B cell (primary cell): ENCODE results near the gene SLC39A13. TPM values are rescaled to one million over a fixed set of nuclear protein-coding genes. Genes with fewer than 3 reads are reported as not detected.

Source experiments
- ATAC-seq: fragments of 200-7000 bp; cut with Tn5 transposase; one replicate; pipeline ENCODE4 v1.10.0; 2021; ENCODE audit warnings: low read depth, mild to moderate bottlenecking, moderate number of reproducible peaks, moderate library complexity
- CTCF ChIA-PET: fragments of 350-600 bp; sonication (Branson Sonifier 250); formaldehyde crosslinking; loops from one replicate; lab custom pipeline; 2021; ENCODE audit warnings: antibody characterized with exemption, inconsistent platforms; lab: Charles Lee
- POLR2A ChIA-PET: fragments of 350-600 bp; sonication (Branson Sonifier 250); formaldehyde crosslinking; loops from one replicate; lab custom pipeline; 2021; ENCODE audit warnings: antibody characterized with exemption; lab: Charles Lee
- DNase-seq: peaks from one replicate; pipeline ENCODE4 v3.0.0; 2013
- H2AFZ ChIP-seq: 2 replicates; pipeline ENCODE4 v1.6.1; 2012; ENCODE audit warnings: mild to moderate bottlenecking, low read depth, low read length; ENCODE audit not compliant: insufficient read depth, poor library complexity, severe bottlenecking
- H3K27ac ChIP-seq, 2 donors: 1 replicate in 1 of 2; 2 replicates in 1 of 2; pipeline ENCODE4 v1.5.1; 2012 to 2013; ENCODE audit warnings: low read length in 2 of 2, mild to moderate bottlenecking in 2 of 2, moderate library complexity in 1 of 2
- H3K27me3 ChIP-seq, 4 experiments: fragments of 200-600 bp in 1 of 4; sonication (generic) in 1 of 4; replicated peaks in 1 of 4; 1 replicate in 2 of 4; 2 replicates in 2 of 4; pipeline versions ENCODE4 v1.6.1 to v1.7.0; 2013 to 2016; ENCODE audit warnings: low read length in 3 of 4, mild to moderate bottlenecking in 2 of 4, mixed read lengths in 1 of 4, moderate library complexity in 1 of 4; ENCODE audit not compliant: insufficient read depth in 4 of 4, control insufficient read depth in 3 of 4; ENCODE audit errors: control extremely low read depth in 1 of 4
- H3K36me3 ChIP-seq, 2 experiments: replicated peaks in 1 of 2; 1 replicate in 1 of 2; 2 replicates in 1 of 2; pipeline versions ENCODE4 v1.6.1 to v1.7.1; 2013; ENCODE audit warnings: low read length in 1 of 2; ENCODE audit not compliant: insufficient read depth in 2 of 2, control insufficient read depth in 1 of 2; ENCODE audit errors: control extremely low read depth in 1 of 2, extremely low read depth in 1 of 2
- H3K4me1 ChIP-seq, 2 donors: fragments of 200-600 bp in 1 of 2; sonication (generic) in 1 of 2; 1 replicate in 1 of 2; 2 replicates in 1 of 2; pipeline versions ENCODE4 v1.5.1 to v1.6.1; 2013 to 2017; ENCODE audit warnings: low read length in 2 of 2; ENCODE audit not compliant: control insufficient read depth in 2 of 2, insufficient read depth in 2 of 2
- H3K4me2 ChIP-seq: replicated peaks from 2 replicates; pipeline ENCODE3; 2012; ENCODE audit warnings: mild to moderate bottlenecking, low read depth, low read length; ENCODE audit not compliant: poor library complexity, severe bottlenecking
- H3K4me3 ChIP-seq, 5 experiments: fragments of 200-600 bp in 1 of 5; sonication (generic) in 1 of 5; 1 replicate in 3 of 5; 2 replicates in 2 of 5; pipeline versions ENCODE4 v1.5.1 to v1.7.0; 2011 to 2016; ENCODE audit warnings: low read length in 4 of 5, mild to moderate bottlenecking in 4 of 5, low read depth in 2 of 5, control low read depth in 1 of 5, moderate library complexity in 1 of 5; ENCODE audit not compliant: insufficient read depth in 1 of 5; ENCODE audit errors: control extremely low read depth in 1 of 5, extremely low read depth in 1 of 5
- H3K79me2 ChIP-seq: fragments of 200-600 bp; sonication (generic); one replicate; pipeline ENCODE4 v1.6.0; 2016; ENCODE audit warnings: low read length; ENCODE audit not compliant: control insufficient read depth, insufficient read depth
- H3K9ac ChIP-seq: fragments of 200-600 bp; sonication (generic); 2 replicates; pipeline ENCODE4 v1.6.1; 2017; ENCODE audit warnings: mild to moderate bottlenecking, low read length, moderate library complexity
- H3K9me3 ChIP-seq, 3 donors: one replicate each; pipeline versions ENCODE4 v1.6.1 to v1.7.1; 2013; ENCODE audit warnings: low read length in 2 of 3; ENCODE audit not compliant: control insufficient read depth in 2 of 3, insufficient read depth in 1 of 3; ENCODE audit errors: control extremely low read depth in 1 of 3
- H4K20me1 ChIP-seq: 2 replicates; pipeline ENCODE4 v1.6.0; 2012; ENCODE audit warnings: mild to moderate bottlenecking, low read length; ENCODE audit not compliant: insufficient read depth, control insufficient read depth, poor library complexity, severe bottlenecking
- H3K27ac Mint-ChIP-seq: one replicate; pipeline ENCODE4 v1.8.0; 2021; ENCODE audit warnings: mixed read lengths
- H3K27me3 Mint-ChIP-seq: one replicate; pipeline ENCODE4 v1.8.0; 2021; ENCODE audit warnings: mixed read lengths
- H3K4me1 Mint-ChIP-seq: one replicate; pipeline ENCODE4 v1.8.0; 2021; ENCODE audit warnings: mixed read lengths
- H3K4me3 Mint-ChIP-seq: one replicate; pipeline ENCODE4 v1.8.0; 2021; ENCODE audit warnings: mixed read lengths
- H3K9me3 Mint-ChIP-seq: one replicate; pipeline ENCODE4 v1.8.0; 2022; ENCODE audit warnings: mixed read lengths; ENCODE audit not compliant: insufficient read depth
- CTCF ChIP-seq: fragments of 200-600 bp; IDR thresholded peaks from one replicate; pipeline ENCODE4 v1.8.0; 2022; ENCODE audit warnings: antibody characterized with exemption, mild to moderate bottlenecking
- EZH2 ChIP-seq: IDR thresholded peaks from 2 replicates; pipeline ENCODE4 v1.6.1; 2012; ENCODE audit warnings: borderline replicate concordance, low read depth, mild to moderate bottlenecking, moderate library complexity, low read length; ENCODE audit not compliant: insufficient read depth, poor library complexity, severe bottlenecking
- WGBS: methylation state at CpG from one replicate; pipeline ENCODE4 v1.1.5; 2013; ENCODE audit warnings: missing lambda C conversion rate; ENCODE audit not compliant: insufficient coverage; 5-methylcytosine and 5-hydroxymethylcytosine counted together
- intact Hi-C: fragments of 100-400 bp; cut with micrococcal nuclease; formaldehyde crosslinking; loops from one replicate; pipeline ENCODE4 v1.10.0; 2022
- polyA plus RNA-seq: library from polyadenylated mRNA; depleted of rRNA; stranded (reverse); fragments of >200 nt; gene quantifications from 2 replicates; pipeline ENCODE4 v1.2.3, GENCODE V29; 2012
- total RNA-seq, 2 donors: library from RNA; stranded (reverse); fragments of 120-200 nt in 1 of 2; gene quantifications; 1 replicate in 1 of 2; 2 replicates in 1 of 2; pipeline versions ENCODE4 v1.2.3 to v1.2.4, GENCODE V29; 2013 to 2022

Gene SLC39A13
- total and polyA plus RNA-seq, 2 donors (not counting 1 experiment from before 2014, with no cell fraction given) = 33.0 to 55.7 TPM

GRCh38 chr11:47426062-47426956, 17.9 kb downstream of the SLC39A13 start, which contains the start of gene PSMC3:
TSS of gene PSMC3 (minus strand) at chr11:47426439. CDS start at chr11:47426279, 160 bp downstream.
- intact Hi-C loops = loop anchor here (1.0 to 5.0 kb wide), 13 partner anchors 18 to 726 kb away; partner anchors contain the start of genes ACP2, AGBL2, ARHGAP1 and CELF1
- WGBS = under 1% methylated on average over 61 of the region's 62 CpGs
- peak within 1 kb of the TSS; percentile 100 for H3K4me3 Mint-ChIP-seq
- TF ChIP-seq CTCF (no peak), EZH2 (no peak)
- H4K20me1 ChIP-seq = no peaks in the 10 kb centered on the region
- POLR2A ChIA-PET = interaction anchor here (0.7 to 1.7 kb wide), 4 partner anchors 13 to 178 kb away, joined by 3 to 10 read pairs (median 4); partner anchors contain the start of gene ACP2
- H3K4me1 Mint-ChIP-seq = peaks cover 25% of the 10 kb centered on the region
- peak within 1 kb of the TSS; percentile 88 to 99 (median 93) for H3K4me3 ChIP-seq
- peaks cover 29% of the 10 kb centered on the region for H3K79me2 ChIP-seq
- H3K27ac ChIP-seq = peak within 1 kb of the TSS; percentile 78 to 94
- no peaks in the 10 kb centered on the region for H3K27me3 ChIP-seq
- peaks cover 0 to 25% of the 10 kb centered on the region in 2 experiments for H3K36me3 ChIP-seq
- peak within 1 kb of the TSS; percentile 97 for H3K9ac ChIP-seq
- ATAC-seq (peak; percentile 98), DNase-seq (peak; percentile 97)
- no peaks in the 10 kb centered on the region for H3K27me3 Mint-ChIP-seq
- CTCF ChIA-PET = interaction anchor here (0.6 to 4.3 kb wide), 5 partner anchors 14 to 295 kb away, joined by 3 to 35 read pairs (median 4); no protein-coding TSS in a partner anchor
- H3K4me2 ChIP-seq = peak within 1 kb of the TSS; percentile 73
- H3K4me1 ChIP-seq = peaks cover 9 to 22% of the 10 kb centered on the region in 2 donors
- H2AFZ ChIP-seq = peak within 1 kb of the TSS; percentile 100
- H3K27ac Mint-ChIP-seq = peak within 1 kb of the TSS; percentile 98
- H3K9me3 Mint-ChIP-seq = no peaks in the 10 kb centered on the region
- H3K9me3 ChIP-seq = no peaks in the 10 kb centered on the region
